Measurements from ENCODE around the gene CHD5.

DNA sequence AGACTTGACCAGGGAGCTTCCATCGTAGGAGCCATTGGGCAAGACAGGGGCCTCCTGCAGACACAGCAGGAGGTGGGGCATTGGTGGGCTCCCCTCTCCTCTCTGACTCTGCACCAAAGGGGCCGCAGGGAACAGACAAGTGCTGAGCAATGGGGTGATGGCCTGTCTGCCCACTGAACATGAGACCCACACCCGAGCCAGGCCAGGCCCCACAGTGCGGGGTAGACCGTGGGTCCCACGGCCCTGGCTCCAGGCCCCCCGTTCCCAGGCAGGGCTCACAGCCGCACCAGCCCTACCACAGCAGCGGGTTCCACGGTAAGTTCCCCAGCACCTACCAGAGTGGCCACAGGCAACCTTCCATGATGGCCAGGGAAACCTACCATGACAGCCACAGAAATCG, 45.9 kb downstream of the CHD5 start:
- no peak for TF ChIP-seq CTCF (optimal IDR thresholded peaks at IDR 0.05 in 1 of 3, IDR thresholded peaks at IDR 0.05 in 1 of 3, conservative IDR thresholded peaks at IDR 0.05 in 1 of 3; ENCODE audit: extremely low read depth in 1 of 3, insufficient read depth in 2 of 3, low read length in 3 of 3)
- TF ChIP-seq EZH2 (IDR thresholded peaks at IDR 0.05; ENCODE audit: low read length): no peak

All from keratinocyte (primary cell).